Breast epithelium (tissue), 3 donors: ENCODE measurements around the gene KIF3B.

Source experiments
- CTCF ChIP-seq, 3 donors: fragments of 450-650 bp; IDR thresholded peaks; one replicate each; pipeline ENCODE4 v1.5.1; 2016 to 2017; ENCODE audit warnings: antibody characterized with exemption in 3 of 3, mild to moderate bottlenecking in 3 of 3, moderate library complexity in 3 of 3
- POLR2A ChIP-seq: fragments of 450-650 bp; IDR thresholded peaks from one replicate; pipeline ENCODE4 v1.6.1; 2016; ENCODE audit warnings: antibody characterized with exemption, mild to moderate bottlenecking, moderate library complexity
- POLR2AphosphoS5 ChIP-seq, 3 donors: sonication (generic); formaldehyde crosslinking; IDR thresholded peaks; one replicate each; pipeline ENCODE4 v1.6.1; 2017; ENCODE audit warnings: antibody characterized with exemption in 3 of 3

GRCh38 chr20:32300647-32301046, 23.2 kb downstream of the KIF3B start:
- TF ChIP-seq CTCF (IDR thresholded peaks at IDR 0.05) (no peak), POLR2A (no peak), POLR2AphosphoS5 (IDR thresholded peaks at IDR 0.05) (no peak)
